GM19238 (cell line): Measurements from ENCODE around the gene TEPSIN.

ENCODE experiments used
- DNase-seq: peaks from one replicate; pipeline ENCODE4 v3.0.0; 2011; ENCODE audit warnings: low spot score; ENCODE audit not compliant: insufficient read length

The TEPSIN gene

GRCh38 chr17:81187120-81187519 is 51.7 kb downstream of the TEPSIN start:
- DNase-seq, result no peak

- no peak for DNase-seq
Observed at GRCh38 chr17:81186203-81186602, 52.7 kb downstream of the TEPSIN start.

- no peak for DNase-seq
Observed at GRCh38 chr17:81184555-81184954, 54.3 kb downstream of the TEPSIN start.

GRCh38 chr17:81183807-81184206 is 55.0 kb downstream of the TEPSIN start:
- no peak for DNase-seq

- DNase-seq, result no peak
Observed at GRCh38 chr17:81183316-81183715, 55.5 kb downstream of the TEPSIN start.

- no peak for DNase-seq
Observed at GRCh38 chr17:81182596-81182995, 56.3 kb downstream of the TEPSIN start.

- DNase-seq, result no peak
Observed at GRCh38 chr17:81181811-81182185, 57.1 kb downstream of the TEPSIN start.

- DNase-seq, result no peak
Observed at GRCh38 chr17:81180836-81181810, 57.7 kb downstream of the TEPSIN start.

GRCh38 chr17:81179861-81180260 is 59.0 kb downstream of the TEPSIN start:
- DNase-seq, result no peak

GRCh38 chr17:81179220-81179619 is 59.6 kb downstream of the TEPSIN start:
- no peak for DNase-seq
